Body of pancreas (tissue), 4 donors: ENCODE data around the gene KRT73.

Experiments used
- CTCF ChIP-seq, 7 experiments: fragments of 450-650 bp in 4 of 7; fragments of 200-600 bp in 3 of 7; sonication (generic) in 3 of 7; IDR thresholded peaks; one replicate each; pipeline ENCODE4 v1.5.1; 2016 to 2019; ENCODE audit warnings: antibody characterized with exemption in 7 of 7
- POLR2A ChIP-seq, 3 donors: fragments of 450-650 bp; IDR thresholded peaks; one replicate each; pipeline ENCODE4 v1.6.1; 2016; ENCODE audit warnings: antibody characterized with exemption in 3 of 3, mild to moderate bottlenecking in 2 of 3

DNA sequence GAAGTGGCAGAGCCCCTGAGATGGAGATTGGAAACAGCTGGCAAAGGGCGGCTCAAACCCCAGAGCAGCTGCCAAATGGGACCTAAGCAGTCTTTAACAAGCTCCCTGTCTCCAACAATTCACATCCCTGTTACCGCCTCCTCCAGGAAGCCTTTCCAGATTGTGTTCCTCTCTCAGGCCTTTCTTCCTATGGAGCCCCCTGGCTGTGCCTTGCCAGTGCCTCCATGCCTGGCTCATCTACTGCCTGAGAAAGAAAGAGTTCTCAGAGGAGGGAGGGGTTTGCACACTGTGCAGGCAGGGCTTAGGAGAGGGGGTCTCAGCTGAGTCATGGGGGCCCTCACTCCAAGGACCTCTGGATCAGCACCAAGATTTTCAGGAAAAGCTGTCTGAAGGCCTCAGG lies 35.9 kb downstream of the KRT73 start:
- no peak for TF ChIP-seq CTCF (IDR thresholded peaks at IDR 0.05)
- TF ChIP-seq POLR2A (IDR thresholded peaks at IDR 0.05) = no peak
